GM20000 (cell line): Measurements from ENCODE around the gene PTPN18.

Source experiments
- DNase-seq: peaks from one replicate; pipeline ENCODE4 v3.0.0; 2012; ENCODE audit warnings: low spot score
- CTCF ChIP-seq: IDR thresholded peaks from 2 replicates; pipeline ENCODE4 v1.5.1; 2012; ENCODE audit warnings: mild to moderate bottlenecking, control low read depth; ENCODE audit errors: extremely low read depth, missing control alignments

The PTPN18 gene

GRCh38 chr2:130355172-130355577, 681 bp upstream of the PTPN18 start:
- DNase-seq: no peak
- no peak for TF ChIP-seq CTCF

- TF ChIP-seq CTCF: no peak
- DNase-seq: no peak
Measured at GRCh38 chr2:130357864-130358263, 2.0 kb downstream of the PTPN18 start.

- no peak for TF ChIP-seq CTCF
- DNase-seq: no peak
Measured at GRCh38 chr2:130358420-130359350, 2.8 kb downstream of the PTPN18 start.

- no peak for DNase-seq
- TF ChIP-seq CTCF: no peak
Measured at GRCh38 chr2:130359466-130359865, 3.6 kb downstream of the PTPN18 start.

GRCh38 chr2:130363479-130363878, 7.6 kb downstream of the PTPN18 start:
- DNase-seq: no peak
- no peak for TF ChIP-seq CTCF

GRCh38 chr2:130365075-130365474, 9.2 kb downstream of the PTPN18 start:
- DNase-seq: no peak
- TF ChIP-seq CTCF: no peak

GRCh38 chr2:130365963-130366362, 10.1 kb downstream of the PTPN18 start:
- TF ChIP-seq CTCF: no peak
- DNase-seq: no peak
